GM23338 (cell line): ENCODE data around the gene UBE2E2. TPM values are rescaled to one million over a fixed set of nuclear protein-coding genes. Genes with fewer than 3 reads are reported as not detected.

Experiments
- ATAC-seq: fragments of 200-7000 bp; cut with Tn5 transposase; 3 replicates; pipeline ENCODE4 v1.9.1; 2020
- DNase-seq: peaks from one replicate; pipeline ENCODE4 v3.0.0-alpha.2; 2015; ENCODE audit warnings: low spot score
- H2AFZ ChIP-seq: fragments of 200-600 bp; sonication (generic); 2 replicates; pipeline ENCODE4 v1.8.0; 2016; ENCODE audit warnings: antibody characterized with exemption, mild to moderate bottlenecking, moderate library complexity
- H3F3A ChIP-seq: fragments of 200-600 bp; sonication (generic); replicated peaks from 2 replicates; pipeline ENCODE4 v1.8.0; 2017; ENCODE audit warnings: antibody characterized with exemption, mixed run types, low read depth
- H3K27ac ChIP-seq: fragments of 200-600 bp; sonication (generic); 2 replicates; pipeline ENCODE4 v1.6.1; 2016; ENCODE audit warnings: low read depth
- H3K27me3 ChIP-seq: fragments of 200-600 bp; sonication (generic); 2 replicates; pipeline ENCODE4 v1.8.0; 2016; ENCODE audit warnings: mild to moderate bottlenecking, mixed run types, moderate library complexity; ENCODE audit not compliant: insufficient read depth
- H3K36me3 ChIP-seq: fragments of 200-600 bp; sonication (generic); 2 replicates; pipeline ENCODE4 v1.8.0; 2016; ENCODE audit warnings: mild to moderate bottlenecking; ENCODE audit not compliant: insufficient read depth
- H3K4me1 ChIP-seq: fragments of 200-600 bp; sonication (generic); 2 replicates; pipeline ENCODE4 v1.8.0; 2016; ENCODE audit warnings: mild to moderate bottlenecking, moderate library complexity; ENCODE audit not compliant: insufficient read depth
- H3K4me2 ChIP-seq: fragments of 200-600 bp; sonication (generic); 2 replicates; pipeline ENCODE4 v1.7.1; 2017; ENCODE audit warnings: mixed run types
- H3K4me3 ChIP-seq: fragments of 200-600 bp; sonication (generic); 2 replicates; pipeline ENCODE4 v1.6.1; 2016; ENCODE audit warnings: mixed run types
- H3K79me2 ChIP-seq: fragments of 200-600 bp; sonication (generic); replicated peaks from 2 replicates; pipeline ENCODE4 v1.8.0; 2017; ENCODE audit warnings: mild to moderate bottlenecking; ENCODE audit not compliant: insufficient read depth
- H3K9me2 ChIP-seq: fragments of 200-600 bp; sonication (generic); 2 replicates; pipeline ENCODE4 v1.8.0; 2017; ENCODE audit not compliant: insufficient read depth
- H4K20me1 ChIP-seq: fragments of 200-600 bp; sonication (generic); replicated peaks from 2 replicates; pipeline ENCODE4 v1.8.0; 2017; ENCODE audit warnings: mild to moderate bottlenecking; ENCODE audit not compliant: insufficient read depth
- H3K27ac Mint-ChIP-seq: 2 replicates; pipeline ENCODE4 v1.8.0; 2020; ENCODE audit warnings: inconsistent platforms, mild to moderate bottlenecking, moderate library complexity, mixed read lengths
- H3K27me3 Mint-ChIP-seq: 3 replicates; pipeline ENCODE4 v1.8.0; 2022; ENCODE audit warnings: low read depth, mild to moderate bottlenecking, moderate library complexity, mixed read lengths, inconsistent platforms; ENCODE audit not compliant: insufficient read depth, poor library complexity
- H3K36me3 Mint-ChIP-seq: 3 replicates; pipeline ENCODE4 v1.8.0; 2021; ENCODE audit warnings: low read depth, mild to moderate bottlenecking, inconsistent platforms, moderate library complexity, mixed read lengths
- H3K4me1 Mint-ChIP-seq: 3 replicates; pipeline ENCODE4 v1.8.0; 2020; ENCODE audit warnings: mild to moderate bottlenecking, inconsistent platforms, mixed read lengths
- H3K4me3 Mint-ChIP-seq: 3 replicates; pipeline ENCODE4 v1.8.0; 2021; ENCODE audit warnings: moderate library complexity, mild to moderate bottlenecking, inconsistent platforms, mixed read lengths
- H3K9me3 Mint-ChIP-seq: 3 replicates; pipeline ENCODE4 v1.8.0; 2020; ENCODE audit warnings: moderate library complexity, mild to moderate bottlenecking, inconsistent platforms, mixed read lengths
- CREB1 ChIP-seq: fragments of 250-450 bp; sonication (Bioruptor Pico); IDR thresholded peaks from 2 replicates; pipeline ENCODE4 v1.5.0; 2020; ENCODE audit warnings: low read depth, mild to moderate bottlenecking, moderate library complexity
- CTCF ChIP-seq, 2 experiments: fragments of 200-600 bp in 1 of 2; sonication (generic) in 1 of 2; conservative IDR thresholded peaks; 2 replicates each; pipeline versions ENCODE4 v1.5.1 to v1.6.1; 2016 to 2017; ENCODE audit warnings: antibody characterized with exemption in 2 of 2, low read depth in 2 of 2, mild to moderate bottlenecking in 2 of 2, moderate library complexity in 1 of 2
- ETS1 ChIP-seq: IDR thresholded peaks from 2 replicates; pipeline ENCODE4 v1.6.1; 2016; ENCODE audit warnings: antibody characterized with exemption
- EZH2 ChIP-seq: fragments of 200-600 bp; sonication (generic); IDR thresholded peaks from one replicate; pipeline ENCODE4 v1.8.0; 2017; ENCODE audit warnings: antibody characterized with exemption, mild to moderate bottlenecking, low read depth; ENCODE audit not compliant: unreplicated experiment
- JUNB ChIP-seq: IDR thresholded peaks from one replicate; pipeline ENCODE4 v1.6.1; 2016; ENCODE audit warnings: antibody characterized with exemption; ENCODE audit not compliant: unreplicated experiment
- NANOG ChIP-seq: IDR thresholded peaks from 2 replicates; pipeline ENCODE4 v1.6.1; 2016; ENCODE audit warnings: antibody characterized with exemption, borderline replicate concordance
- REST ChIP-seq: IDR thresholded peaks from one replicate; pipeline ENCODE4 v1.6.1; 2018; ENCODE audit warnings: antibody characterized with exemption; ENCODE audit not compliant: unreplicated experiment
- ZNF114 ChIP-seq: fragments of 250-450 bp; sonication (Bioruptor Pico); IDR thresholded peaks from 2 replicates; pipeline ENCODE4 v1.5.0; 2020; ENCODE audit warnings: mild to moderate bottlenecking, moderate library complexity
- ZNF331 ChIP-seq: fragments of 250-450 bp; sonication (Bioruptor Pico); IDR thresholded peaks from 2 replicates; pipeline ENCODE4 v1.5.0; 2020; ENCODE audit warnings: low read depth, mild to moderate bottlenecking, moderate library complexity
- polyA plus RNA-seq: library from polyadenylated mRNA; unstranded; fragments of >200 nt; fragmentation: Nextera tagmentation; extraction: Ambion mirVana; gene quantifications from 2 replicates; pipeline ENCODE4 v1.2.1, GENCODE V29; 2016
- total RNA-seq: library from RNA; depleted of rRNA; stranded (reverse); fragments of >200 nt; shearing (Covaris generic); gene quantifications from 2 replicates; pipeline ENCODE4 v1.2.3, GENCODE V29; 2014

UBE2E2 gene
- total and polyA plus RNA-seq, 2 experiments from 2014 or later, result 86.9 to 169 TPM

GRCh38 chr3:23324745-23325144, 121.6 kb downstream of the UBE2E2 start:
- H2AFZ ChIP-seq, result no peak overlapping the region
- no peaks in the 10 kb centered on the region for H3K27me3 ChIP-seq
- Mint-ChIP-seq H3K27ac (no peak overlapping the region), H3K36me3 (no peaks in the 10 kb centered on the region), H3K4me3 (no peak overlapping the region), H3K9me3 (peaks cover 3% of the 10 kb centered on the region; the same call in 1 of the 3 replicates), H3K27me3 (no peaks in the 10 kb centered on the region), H3K4me1 (peaks cover 22% of the 10 kb centered on the region)
- no peaks in the 10 kb centered on the region for H3K9me2 ChIP-seq
- peaks cover 23% of the 10 kb centered on the region for H3K4me1 ChIP-seq
- H3K79me2 ChIP-seq, result peaks cover 81% of the 10 kb centered on the region
- H3K4me2 ChIP-seq, result no peak overlapping the region
- H4K20me1 ChIP-seq, result no peaks in the 10 kb centered on the region
- H3K27ac ChIP-seq, result no peak overlapping the region
- H3K36me3 ChIP-seq, result no peaks in the 10 kb centered on the region
- ATAC-seq (no peak), DNase-seq (no peak)
- no peaks in the 10 kb centered on the region for H3F3A ChIP-seq
- TF ChIP-seq ZNF331 (CRISPR knock-in tag), result no peak
- TF ChIP-seq ETS1, result no peak
- TF ChIP-seq CTCF (conservative IDR thresholded peaks at IDR 0.05; ENCODE audit: low read depth in 2 of 2), result no peak
- no peak for TF ChIP-seq REST
- TF ChIP-seq CREB1 (CRISPR knock-in tag), result no peak
- no peak for TF ChIP-seq EZH2
- no peak for TF ChIP-seq ZNF114 (CRISPR knock-in tag)
- TF ChIP-seq JUNB, result no peak
- H3K4me3 ChIP-seq, result no peak overlapping the region

- peaks cover 3% of the 10 kb centered on the region; the same call in 1 of the 2 replicates for H4K20me1 ChIP-seq
- DNase-seq (no peak), ATAC-seq (no peak)
- H3F3A ChIP-seq, result no peaks in the 10 kb centered on the region
- H3K9me2 ChIP-seq, result no peaks in the 10 kb centered on the region
- H3K36me3 ChIP-seq, result no peaks in the 10 kb centered on the region
- H3K4me2 ChIP-seq, result no peak overlapping the region
- peaks cover 81% of the 10 kb centered on the region for H3K79me2 ChIP-seq
- no peak overlapping the region for H3K27ac ChIP-seq
- no peaks in the 10 kb centered on the region for H3K27me3 Mint-ChIP-seq
- no peak overlapping the region for H2AFZ ChIP-seq
- no peak overlapping the region for H3K27ac Mint-ChIP-seq
- H3K4me1 Mint-ChIP-seq, result peaks cover 25% of the 10 kb centered on the region
- H3K4me3 ChIP-seq, result no peak overlapping the region
- peaks cover 3% of the 10 kb centered on the region; the same call in 1 of the 3 replicates for H3K9me3 Mint-ChIP-seq
- no peaks in the 10 kb centered on the region for H3K36me3 Mint-ChIP-seq
- H3K4me3 Mint-ChIP-seq, result no peak overlapping the region
- H3K4me1 ChIP-seq, result peaks cover 28% of the 10 kb centered on the region
- no peaks in the 10 kb centered on the region for H3K27me3 ChIP-seq
- no peak for TF ChIP-seq ZNF114 (CRISPR knock-in tag)
- TF ChIP-seq REST, result no peak
- TF ChIP-seq JUNB, result no peak
- TF ChIP-seq ZNF331 (CRISPR knock-in tag), result no peak
- no peak for TF ChIP-seq CTCF (conservative IDR thresholded peaks at IDR 0.05; ENCODE audit: low read depth in 2 of 2)
- no peak for TF ChIP-seq ETS1
- no peak for TF ChIP-seq NANOG
Measured at GRCh38 chr3:23325466-23326065, 122.4 kb downstream of the UBE2E2 start.
